Measurements from ENCODE around the gene TLCD5.

The TLCD5 gene

DNA sequence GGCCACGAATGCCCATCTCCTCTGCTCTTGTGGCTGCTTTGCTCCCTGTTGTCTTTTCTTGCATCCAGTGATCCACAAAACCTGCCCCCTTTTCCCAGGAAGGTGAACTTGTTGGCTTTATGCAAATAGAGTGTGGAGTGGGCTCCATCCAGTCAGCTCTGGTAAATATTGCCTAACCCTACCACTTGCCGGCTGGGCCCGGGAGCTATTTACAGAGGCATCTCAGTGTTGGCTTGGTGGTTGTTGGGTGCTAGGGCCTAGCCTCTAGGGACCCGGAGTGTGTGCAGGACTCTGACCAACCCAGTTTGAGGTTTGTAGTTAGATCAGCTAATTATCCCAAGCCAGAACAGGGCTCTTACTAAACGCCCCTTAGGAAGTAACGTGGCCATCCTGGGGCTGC lies 40.8 kb upstream of the TLCD5 start:
- Histone ChIP-seq H3K4me1 (ENCODE audit: control insufficient read depth in 1 of 2, insufficient read depth in 1 of 2, low read depth in 1 of 2, low read length in 1 of 2) (no peaks in the 10 kb centered on the region), H3K27ac (no peak overlapping the region), H3K27me3 (peaks cover 38% of the 10 kb centered on the region), H3K36me3 (no peaks in the 10 kb centered on the region), H3K9me3 (no peaks in the 10 kb centered on the region), H3K4me3 (ENCODE audit: low read depth in 1 of 2, low read length in 1 of 2) (no peak overlapping the region)
- TF ChIP-seq, protein P1, sequence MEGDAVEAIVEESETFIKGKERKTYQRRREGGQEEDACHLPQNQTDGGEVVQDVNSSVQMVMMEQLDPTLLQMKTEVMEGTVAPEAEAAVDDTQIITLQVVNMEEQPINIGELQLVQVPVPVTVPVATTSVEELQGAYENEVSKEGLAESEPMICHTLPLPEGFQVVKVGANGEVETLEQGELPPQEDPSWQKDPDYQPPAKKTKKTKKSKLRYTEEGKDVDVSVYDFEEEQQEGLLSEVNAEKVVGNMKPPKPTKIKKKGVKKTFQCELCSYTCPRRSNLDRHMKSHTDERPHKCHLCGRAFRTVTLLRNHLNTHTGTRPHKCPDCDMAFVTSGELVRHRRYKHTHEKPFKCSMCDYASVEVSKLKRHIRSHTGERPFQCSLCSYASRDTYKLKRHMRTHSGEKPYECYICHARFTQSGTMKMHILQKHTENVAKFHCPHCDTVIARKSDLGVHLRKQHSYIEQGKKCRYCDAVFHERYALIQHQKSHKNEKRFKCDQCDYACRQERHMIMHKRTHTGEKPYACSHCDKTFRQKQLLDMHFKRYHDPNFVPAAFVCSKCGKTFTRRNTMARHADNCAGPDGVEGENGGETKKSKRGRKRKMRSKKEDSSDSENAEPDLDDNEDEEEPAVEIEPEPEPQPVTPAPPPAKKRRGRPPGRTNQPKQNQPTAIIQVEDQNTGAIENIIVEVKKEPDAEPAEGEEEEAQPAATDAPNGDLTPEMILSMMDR (IDR thresholded peaks at IDR 0.05): no peak

DNA sequence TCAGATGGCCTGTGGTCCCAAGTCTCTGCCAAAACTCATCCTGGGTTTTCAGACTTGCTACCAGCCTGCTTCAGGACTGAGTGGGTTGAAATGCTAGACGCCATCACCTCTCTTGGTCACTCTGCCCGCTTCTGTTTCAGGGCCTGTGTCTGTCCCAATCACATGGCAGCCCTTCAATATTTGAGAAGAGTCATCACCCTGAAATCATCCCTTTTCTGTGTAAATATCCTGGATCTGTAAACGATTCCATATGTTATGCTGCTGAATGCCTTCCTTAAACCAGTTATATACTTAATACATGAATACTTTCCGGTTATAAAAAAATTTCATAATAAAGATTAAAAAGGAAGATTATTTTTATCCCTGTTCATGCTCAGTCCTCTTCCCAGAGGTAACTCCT lies 39.8 kb upstream of the TLCD5 start:
- Histone ChIP-seq H3K27me3 (peaks cover 48% of the 10 kb centered on the region), H3K4me3 (ENCODE audit: low read depth in 1 of 2, low read length in 1 of 2) (no peak overlapping the region), H3K4me1 (ENCODE audit: control insufficient read depth in 1 of 2, insufficient read depth in 1 of 2, low read depth in 1 of 2, low read length in 1 of 2) (no peaks in the 10 kb centered on the region), H3K36me3 (no peaks in the 10 kb centered on the region), H3K9me3 (no peaks in the 10 kb centered on the region), H3K27ac (no peak overlapping the region)
- TF ChIP-seq, protein P1 (IDR thresholded peaks at IDR 0.05): no peak

DNA sequence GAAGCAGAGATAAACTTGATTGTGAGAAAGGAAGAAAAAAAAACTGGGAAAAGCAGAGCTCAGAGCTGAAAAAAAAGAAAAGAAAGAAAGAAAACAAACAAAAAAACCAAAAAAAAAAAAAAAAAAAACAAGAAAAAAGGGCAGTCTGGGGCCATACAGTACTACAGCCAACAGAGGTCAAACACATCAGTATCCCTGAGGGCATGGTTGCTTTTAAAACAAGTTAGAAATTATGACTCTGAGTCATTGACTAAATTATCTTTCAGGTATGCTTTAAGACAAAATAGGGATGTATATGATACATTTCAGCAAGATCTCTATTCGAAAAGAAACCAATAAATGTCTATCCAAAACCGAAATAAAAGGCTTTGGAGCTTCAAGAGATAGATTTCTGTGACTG lies 37.1 kb upstream of the TLCD5 start:
- Histone ChIP-seq H3K27me3 (peaks cover 60% of the 10 kb centered on the region), H3K4me1 (ENCODE audit: control insufficient read depth in 1 of 2, insufficient read depth in 1 of 2, low read depth in 1 of 2, low read length in 1 of 2) (peaks cover 1 to 3% of the 10 kb centered on the region in 2 experiments), H3K36me3 (no peaks in the 10 kb centered on the region), H3K27ac (no peak overlapping the region), H3K9me3 (no peaks in the 10 kb centered on the region), H3K4me3 (ENCODE audit: low read depth in 1 of 2, low read length in 1 of 2) (no peak overlapping the region)
- TF ChIP-seq, protein P1 (IDR thresholded peaks at IDR 0.05): no peak

DNA sequence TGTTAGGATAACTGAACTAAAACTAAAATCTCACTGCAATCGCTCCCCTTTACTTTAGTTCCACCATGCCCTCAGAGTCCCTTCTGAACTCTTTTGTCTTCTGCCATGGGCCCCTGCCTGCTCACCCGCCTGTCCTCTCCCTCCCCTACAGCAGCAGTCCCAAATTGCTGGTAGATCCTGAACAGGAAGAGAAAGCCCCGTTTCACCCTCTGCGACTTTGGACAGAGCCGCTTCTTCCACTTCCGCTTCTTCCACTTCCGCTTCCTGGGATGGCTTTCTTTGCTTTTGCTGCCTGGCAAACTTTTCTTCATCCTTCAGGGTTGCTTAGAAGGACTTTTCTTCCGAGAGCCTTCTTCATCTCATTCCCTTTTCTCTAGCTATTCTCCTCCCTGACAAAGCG lies 35.7 kb upstream of the TLCD5 start:
- Histone ChIP-seq H3K27me3 (peaks cover 63% of the 10 kb centered on the region), H3K4me3 (ENCODE audit: low read depth in 1 of 2, low read length in 1 of 2) (no peak overlapping the region)
- TF ChIP-seq, protein P1 (IDR thresholded peaks at IDR 0.05): no peak

DNA sequence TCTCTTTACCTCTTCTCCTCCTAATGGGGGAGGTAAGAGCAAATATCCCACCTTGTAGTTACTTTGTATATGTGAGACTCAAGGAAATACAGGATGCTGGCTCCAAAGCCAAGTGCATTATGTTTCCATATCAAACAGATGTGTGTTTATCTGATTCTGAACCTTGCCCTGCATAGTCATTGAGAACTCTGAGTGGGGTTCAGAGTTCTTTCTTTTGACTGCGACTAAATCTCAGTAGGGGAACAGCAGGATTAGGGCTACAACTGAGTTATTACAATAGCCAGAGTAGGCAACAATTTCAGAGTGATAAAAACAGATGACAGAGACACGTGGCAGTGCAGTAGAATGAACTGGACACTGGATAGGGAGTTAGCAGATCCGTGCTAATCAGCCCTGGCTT lies 34.1 kb upstream of the TLCD5 start:
- Histone ChIP-seq H3K27ac (no peak overlapping the region), H3K4me3 (ENCODE audit: low read depth in 1 of 2, low read length in 1 of 2) (no peak overlapping the region), H3K9me3 (no peaks in the 10 kb centered on the region), H3K4me1 (ENCODE audit: control insufficient read depth in 1 of 2, insufficient read depth in 1 of 2, low read depth in 1 of 2, low read length in 1 of 2) (peaks cover 10 to 13% of the 10 kb centered on the region in 2 experiments), H3K27me3 (peaks cover 78% of the 10 kb centered on the region), H3K36me3 (no peaks in the 10 kb centered on the region)
- TF ChIP-seq, protein P1 (IDR thresholded peaks at IDR 0.05): no peak

More for the DNA sequence above, 35.7 kb upstream of the TLCD5 start:
- Histone ChIP-seq H3K27ac (no peak overlapping the region), H3K4me1 (ENCODE audit: control insufficient read depth in 1 of 2, insufficient read depth in 1 of 2, low read depth in 1 of 2, low read length in 1 of 2) (peaks cover 10 to 13% of the 10 kb centered on the region in 2 experiments), H3K36me3 (no peaks in the 10 kb centered on the region), H3K9me3 (no peaks in the 10 kb centered on the region)

All from neutrophil (primary cell).